MV-4-11 (cell line): ENCODE measurements around the gene OS9.
"Not testable (repeated sequence)": the region's sequence is repeated elsewhere in the genome, so short reads cannot be mapped to it uniquely, and the experiment has no call there.

Experiments
- DNase-seq: peaks from one replicate; lab custom pipeline; 2025; lab: John Stamatoyannopoulos, UW

Gene OS9

GRCh38 chr12:57695770-57696432 is 2.0 kb downstream of the OS9 start:
- DNase-seq: no peak

- DNase-seq: no peak
These were observed 3.1 kb downstream of the OS9 start for GRCh38 chr12:57697076-57697475.

GRCh38 chr12:57698414-57698813 is 4.5 kb downstream of the OS9 start:
- no peak for DNase-seq

DNA sequence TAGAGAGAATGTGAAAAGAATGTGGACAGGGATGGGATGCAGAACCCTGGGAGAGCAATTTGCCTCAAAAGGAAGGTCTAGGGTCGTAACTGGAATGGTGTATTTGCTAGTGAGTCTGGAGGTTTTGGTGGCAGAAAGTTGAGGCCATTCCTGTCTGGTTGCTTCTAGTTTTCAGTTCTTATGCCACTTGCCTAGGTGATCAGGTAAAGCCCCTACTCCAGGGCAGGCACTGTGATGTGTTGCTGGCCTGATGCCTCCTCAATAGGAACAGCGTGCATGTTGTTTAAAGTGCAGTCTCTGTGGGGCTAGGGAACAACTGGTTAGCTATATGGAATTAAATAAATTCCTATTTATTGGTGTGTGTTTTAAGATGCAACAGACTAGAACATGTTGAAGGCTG is 6.4 kb downstream of the OS9 start:
- no peak for DNase-seq

- no peak for DNase-seq
These were observed 13.3 kb downstream of the OS9 start for GRCh38 chr12:57707250-57707649.

GRCh38 chr12:57708296-57708695 is 14.4 kb downstream of the OS9 start:
- no peak for DNase-seq

DNA sequence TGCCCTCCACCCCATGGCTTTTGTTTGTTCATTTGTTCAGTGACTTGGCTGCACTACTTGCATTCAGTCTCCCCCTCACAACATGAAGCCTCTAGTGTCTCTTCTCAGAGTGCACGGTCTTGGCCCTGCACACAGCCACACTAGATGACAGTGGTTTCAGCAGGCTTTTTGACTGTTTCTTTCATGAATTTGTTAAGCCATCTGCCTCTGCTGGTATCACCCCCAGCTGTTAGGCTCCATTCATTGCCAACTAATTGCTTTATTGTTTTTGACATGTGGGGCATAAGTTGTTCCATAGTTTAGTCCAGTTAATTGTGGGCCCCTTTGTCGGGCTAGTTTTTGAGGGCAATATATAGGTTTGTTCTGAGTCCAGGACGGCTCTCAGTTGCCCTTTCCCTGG is 18.8 kb downstream of the OS9 start:
- DNase-seq: no peak

- no peak for DNase-seq
These were observed 19.3 kb downstream of the OS9 start for GRCh38 chr12:57713209-57713608.

- not testable (repeated sequence) for DNase-seq
These were observed 21.3 kb downstream of the OS9 start for GRCh38 chr12:57715036-57715748.

DNA sequence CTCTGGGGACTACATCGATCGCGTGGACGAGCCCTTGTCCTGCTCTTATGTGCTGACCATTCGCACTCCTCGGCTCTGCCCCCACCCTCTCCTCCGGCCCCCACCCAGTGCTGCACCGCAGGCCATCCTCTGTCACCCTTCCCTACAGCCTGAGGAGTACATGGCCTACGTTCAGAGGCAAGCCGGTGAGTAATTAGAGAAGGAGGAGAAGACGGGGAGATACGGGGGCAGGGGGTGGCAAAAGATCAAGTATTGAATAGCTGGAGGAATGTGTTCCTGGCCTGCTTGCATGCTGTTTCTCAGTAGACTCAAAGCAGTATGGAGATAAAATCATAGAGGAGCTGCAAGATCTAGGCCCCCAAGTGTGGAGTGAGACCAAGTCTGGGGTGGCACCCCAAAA is 21.9 kb downstream of the OS9 start:
- no peak for DNase-seq

DNA sequence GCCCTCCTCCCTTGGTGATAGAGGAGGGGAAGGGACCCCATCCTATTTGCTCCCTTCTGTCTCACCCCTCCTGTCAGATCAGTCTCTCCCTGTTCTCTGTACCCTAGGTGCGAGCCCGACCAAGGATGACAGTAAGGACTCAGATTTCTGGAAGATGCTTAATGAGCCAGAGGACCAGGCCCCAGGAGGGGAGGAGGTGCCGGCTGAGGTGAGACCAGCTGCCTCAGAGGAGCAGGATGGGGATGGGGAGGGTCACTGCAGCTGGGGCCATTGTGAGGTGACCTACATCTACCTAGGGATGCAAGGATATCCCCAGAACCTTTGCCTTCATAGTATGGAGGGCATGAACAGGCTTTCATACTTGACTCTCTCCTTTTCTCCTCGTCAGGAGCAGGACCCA is 22.4 kb downstream of the OS9 start:
- no peak for DNase-seq

DNA sequence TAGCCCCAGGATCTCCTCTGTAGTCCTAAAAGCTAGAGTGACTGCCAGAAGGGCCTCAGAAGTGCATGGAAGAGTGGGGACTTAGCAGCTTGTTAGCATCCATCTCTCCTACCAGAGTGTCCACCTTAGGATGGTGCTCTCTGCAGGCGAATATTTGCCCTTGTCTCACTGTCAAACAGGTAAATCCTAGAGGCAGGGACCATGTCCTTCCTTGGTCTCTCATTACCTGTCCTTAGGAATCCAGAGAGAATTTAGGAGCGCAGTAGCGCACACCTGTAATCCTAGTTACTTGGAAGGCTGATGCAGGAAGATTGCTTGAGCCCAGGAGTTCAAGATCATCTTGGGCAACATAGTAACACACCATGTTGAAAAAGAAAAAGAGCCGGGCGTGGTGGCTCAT is 23.2 kb downstream of the OS9 start:
- no peak for DNase-seq

DNA sequence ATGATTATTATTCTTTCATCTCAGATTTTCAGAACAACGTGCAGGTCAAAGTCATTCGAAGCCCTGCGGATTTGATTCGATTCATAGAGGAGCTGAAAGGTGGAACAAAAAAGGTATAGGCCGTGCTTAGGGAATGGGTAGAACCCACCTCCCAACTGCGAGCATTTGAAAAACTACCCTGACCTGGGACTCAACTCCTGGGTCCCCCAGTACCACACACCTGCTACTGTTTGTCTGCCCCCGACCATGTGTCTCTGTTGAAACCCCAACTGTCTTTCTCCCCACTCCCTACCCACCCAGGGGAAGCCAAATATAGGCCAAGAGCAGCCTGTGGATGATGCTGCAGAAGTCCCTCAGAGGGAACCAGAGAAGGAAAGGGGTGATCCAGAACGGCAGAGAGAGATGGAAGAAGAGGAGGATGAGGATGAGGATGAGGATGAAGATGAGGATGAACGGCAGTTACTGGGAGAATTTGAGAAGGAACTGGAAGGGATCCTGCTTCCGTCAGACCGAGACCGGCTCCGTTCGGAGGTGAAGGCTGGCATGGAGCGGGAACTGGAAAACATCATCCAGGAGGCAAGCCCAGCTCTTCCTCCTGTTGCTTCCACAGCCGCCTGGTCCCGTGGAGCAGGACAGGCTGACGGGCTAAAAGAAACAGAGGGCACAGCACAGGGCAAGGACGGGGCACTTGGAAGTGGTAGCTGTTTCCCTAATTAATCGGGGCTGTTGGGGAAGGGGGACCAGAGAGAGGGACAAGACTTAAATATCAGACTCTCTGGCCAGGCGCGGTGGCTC is 24.1 kb downstream of the OS9 start:
- DNase-seq: no peak

GRCh38 chr12:57718641-57719528 is 25.0 kb downstream of the OS9 start:
- no peak for DNase-seq

DNA sequence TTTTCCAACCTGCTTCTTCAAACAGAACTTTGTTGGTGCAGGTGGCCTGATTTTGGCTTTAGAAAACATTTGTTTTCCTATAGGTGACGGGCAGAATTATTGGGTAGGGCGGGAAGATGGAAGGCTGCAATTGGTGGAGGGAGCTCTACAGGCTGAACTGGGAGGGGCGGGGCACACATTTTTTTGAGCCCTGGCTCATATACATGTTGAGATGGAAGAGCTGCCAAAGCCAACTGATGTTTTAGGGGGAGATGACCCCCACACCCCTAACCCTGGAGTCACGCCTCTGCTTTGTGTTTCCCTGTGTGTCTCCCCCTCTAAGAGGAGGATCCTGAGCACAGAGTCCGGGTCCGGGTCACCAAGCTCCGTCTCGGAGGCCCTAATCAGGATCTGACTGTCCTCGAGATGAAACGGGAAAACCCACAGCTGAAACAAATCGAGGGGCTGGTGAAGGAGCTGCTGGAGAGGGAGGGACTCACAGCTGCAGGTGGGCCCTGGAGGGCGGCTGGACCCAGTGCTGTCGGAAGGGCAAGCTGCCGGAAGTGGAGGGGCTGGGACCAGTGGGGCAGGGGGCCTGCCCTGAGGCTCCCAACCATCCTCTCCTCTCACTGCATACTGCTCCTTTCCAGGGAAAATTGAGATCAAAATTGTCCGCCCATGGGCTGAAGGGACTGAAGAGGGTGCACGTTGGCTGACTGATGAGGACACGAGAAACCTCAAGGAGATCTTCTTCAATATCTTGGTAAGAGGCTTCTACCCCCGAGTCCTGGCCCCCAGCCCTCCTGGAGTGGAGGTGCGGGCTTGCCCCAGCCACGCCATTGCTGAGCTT is 26.1 kb downstream of the OS9 start:
- no peak for DNase-seq

DNA sequence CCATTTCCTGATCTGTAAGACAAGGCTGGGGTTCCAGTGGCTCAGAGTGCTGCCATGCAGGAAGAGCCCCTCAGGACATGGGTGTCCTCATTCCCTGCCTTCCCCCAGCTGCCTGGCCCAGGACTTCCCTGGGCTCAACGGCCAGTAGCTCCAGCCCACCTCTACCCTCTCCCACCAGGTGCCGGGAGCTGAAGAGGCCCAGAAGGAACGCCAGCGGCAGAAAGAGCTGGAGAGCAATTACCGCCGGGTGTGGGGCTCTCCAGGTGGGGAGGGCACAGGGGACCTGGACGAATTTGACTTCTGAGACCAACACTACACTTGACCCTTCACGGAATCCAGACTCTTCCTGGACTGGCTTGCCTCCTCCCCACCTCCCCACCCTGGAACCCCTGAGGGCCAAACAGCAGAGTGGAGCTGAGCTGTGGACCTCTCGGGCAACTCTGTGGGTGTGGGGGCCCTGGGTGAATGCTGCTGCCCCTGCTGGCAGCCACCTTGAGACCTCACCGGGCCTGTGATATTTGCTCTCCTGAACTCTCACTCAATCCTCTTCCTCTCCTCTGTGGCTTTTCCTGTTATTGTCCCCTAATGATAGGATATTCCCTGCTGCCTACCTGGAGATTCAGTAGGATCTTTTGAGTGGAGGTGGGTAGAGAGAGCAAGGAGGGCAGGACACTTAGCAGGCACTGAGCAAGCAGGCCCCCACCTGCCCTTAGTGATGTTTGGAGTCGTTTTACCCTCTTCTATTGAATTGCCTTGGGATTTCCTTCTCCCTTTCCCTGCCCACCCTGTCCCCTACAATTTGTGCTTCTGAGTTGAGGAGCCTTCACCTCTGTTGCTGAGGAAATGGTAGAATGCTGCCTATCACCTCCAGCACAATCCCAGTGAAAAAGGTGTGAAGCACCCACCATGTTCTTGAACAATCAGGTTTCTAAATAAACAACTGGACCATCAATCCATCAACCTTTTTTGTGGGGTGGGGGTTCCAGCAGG is 27.0 kb downstream of the OS9 start:
- no peak for DNase-seq

DNA sequence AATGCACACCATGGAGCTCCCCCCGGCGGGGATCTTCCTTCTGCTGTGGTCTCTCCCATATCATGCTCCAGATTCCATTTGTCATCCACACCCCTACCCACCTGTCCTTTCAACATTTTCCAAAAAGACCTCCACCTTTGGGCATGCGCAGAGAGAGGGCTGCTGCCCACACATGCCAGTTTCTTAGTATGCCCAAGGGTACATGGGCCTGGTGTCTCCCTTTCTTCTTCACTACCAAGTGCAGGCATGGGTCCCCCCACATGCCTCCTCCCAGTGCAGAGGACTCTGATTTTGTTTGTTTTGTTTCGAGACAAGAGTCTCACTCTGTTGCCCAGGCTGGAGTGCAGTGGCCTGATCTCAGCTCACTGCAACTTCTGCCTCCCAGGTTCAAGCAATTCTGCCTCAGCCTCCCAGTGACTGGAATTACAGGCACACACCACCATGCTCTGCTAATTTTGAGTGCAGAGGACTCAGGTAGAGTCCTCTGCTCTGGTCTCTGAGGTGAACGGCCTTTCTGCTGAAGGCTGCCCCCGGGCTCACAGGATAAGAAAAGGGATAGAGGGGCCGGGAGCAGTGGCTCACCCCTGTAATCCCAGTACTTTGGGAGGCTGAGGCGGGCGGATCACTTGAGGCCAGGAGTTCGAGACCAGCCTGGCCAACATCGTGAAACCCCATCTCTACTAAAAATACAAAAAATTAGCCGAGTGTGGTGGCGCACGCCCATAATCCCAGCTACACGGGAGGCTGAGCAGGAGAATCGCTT is 28.1 kb downstream of the OS9 start:
- DNase-seq: not testable (repeated sequence)

DNA sequence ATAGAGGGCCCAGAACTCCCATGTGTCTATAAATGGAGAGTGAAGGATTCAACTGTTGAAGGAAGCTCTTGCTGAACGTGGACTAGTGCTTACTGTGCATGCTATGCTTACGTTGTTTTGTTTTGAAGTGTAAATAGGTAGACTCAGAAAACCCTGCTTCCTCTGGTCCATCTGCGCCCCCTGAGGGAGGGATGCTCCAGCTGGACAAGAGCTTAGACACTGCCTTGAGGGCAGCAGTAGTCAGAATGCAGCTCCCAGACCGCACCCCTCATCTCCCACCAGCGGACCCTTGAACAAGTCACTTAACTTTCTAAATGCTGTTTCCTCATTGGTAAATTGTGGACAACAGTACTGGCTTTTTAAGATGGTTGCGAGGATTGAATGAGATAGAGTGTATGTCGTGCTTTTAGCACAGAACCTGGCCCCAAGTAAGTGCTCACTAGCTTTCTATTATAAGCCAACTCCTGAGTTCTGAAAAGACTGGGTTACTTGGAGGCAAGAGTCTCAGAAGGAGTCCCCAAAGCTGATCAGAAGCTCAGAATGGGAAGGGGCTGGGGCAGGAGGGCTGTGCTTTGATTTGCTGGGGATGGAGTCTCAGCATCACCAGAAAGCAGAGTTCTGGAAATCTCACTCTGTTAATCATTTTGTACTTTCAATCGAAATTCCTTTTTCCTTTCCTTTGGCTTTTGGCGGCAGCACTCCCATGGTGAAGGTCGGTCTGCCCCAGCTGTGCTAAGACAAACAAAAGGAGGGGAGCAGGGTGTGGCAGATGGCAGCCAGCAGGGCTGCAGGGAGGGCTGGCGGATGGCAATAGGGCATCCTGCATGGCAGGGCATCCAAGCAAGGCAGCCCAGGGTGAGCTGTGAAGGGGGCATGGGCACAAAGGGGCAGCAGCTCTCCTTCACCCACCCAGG is 29.0 kb downstream of the OS9 start:
- DNase-seq: no peak
